ENCODE measurements around the gene PPP1R1C.
A peak's percentile ranks its signal among the peaks of the same experiment; 100 is the strongest.

The PPP1R1C gene

GRCh38 chr2:182064019-182064778, 78.5 kb downstream of the PPP1R1C start:
- no peak for DNase-seq

DNA sequence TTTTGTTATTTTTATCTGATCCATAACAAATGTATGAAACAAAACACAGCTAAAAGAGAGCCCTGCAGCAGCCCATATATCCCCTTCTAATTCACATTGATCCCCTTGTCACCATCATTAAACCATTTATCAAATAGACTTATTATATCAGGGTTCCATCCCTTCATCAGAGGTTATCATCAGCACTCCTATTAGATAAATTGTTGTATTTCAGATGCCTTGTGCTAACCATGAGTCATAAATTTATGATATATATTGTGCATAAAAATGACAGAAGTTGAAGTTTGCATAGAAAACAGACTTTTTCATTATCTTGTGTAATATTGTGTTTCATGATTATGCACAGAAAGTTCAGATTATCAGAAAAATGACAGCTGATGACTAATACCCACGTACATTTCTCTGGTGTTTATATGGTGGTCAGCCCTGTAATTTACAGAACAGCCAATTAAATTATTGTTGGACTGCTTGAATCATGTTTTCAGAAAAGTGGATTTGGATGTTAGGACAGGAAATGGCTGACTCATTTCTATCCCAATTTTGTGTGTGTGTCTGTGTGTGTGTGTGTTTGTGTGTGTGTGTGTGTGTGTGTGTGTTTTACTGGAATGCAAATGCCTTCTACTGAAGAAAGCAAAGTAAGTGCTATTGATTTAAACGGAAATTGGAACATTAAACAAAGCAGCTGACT, 80.9 kb downstream of the PPP1R1C start:
- no peak for DNase-seq

DNA sequence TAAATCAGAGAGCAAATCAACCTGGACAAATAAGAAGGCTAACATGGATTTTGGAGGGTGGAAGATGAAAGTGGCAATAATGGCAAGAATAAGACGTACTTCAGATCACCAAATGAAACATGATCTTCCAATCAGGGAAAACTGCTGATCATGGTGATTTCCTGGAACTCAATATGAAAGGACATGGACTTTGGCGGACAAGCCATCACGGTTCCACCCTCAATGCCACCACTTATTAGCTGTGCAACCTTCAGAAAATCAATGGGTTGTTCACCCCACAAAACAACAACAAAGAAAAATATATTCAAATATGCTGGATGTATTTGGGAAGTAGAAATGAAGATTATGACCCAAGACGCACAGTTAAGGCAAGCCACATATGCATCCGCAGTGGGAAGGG, 81.7 kb downstream of the PPP1R1C start:
- DNase-seq: no peak

DNA sequence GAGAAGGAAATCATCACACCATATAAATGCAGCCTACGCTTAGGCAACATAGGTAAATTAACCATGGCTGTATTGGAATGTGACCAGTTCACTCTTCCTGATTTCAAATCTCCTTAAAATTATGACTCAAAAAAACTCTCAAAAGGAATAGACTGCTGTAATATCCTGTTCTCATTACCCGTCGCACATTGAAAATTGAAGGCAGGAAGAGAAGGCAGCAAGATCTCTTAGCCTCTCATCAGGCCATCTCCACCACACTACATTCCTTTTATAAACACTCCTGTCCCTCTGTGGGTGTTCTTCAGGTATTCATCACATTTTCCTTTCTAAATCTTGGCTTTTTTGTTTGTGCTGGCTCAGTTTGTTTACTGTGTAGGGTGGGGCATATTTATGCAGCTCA, 83.2 kb downstream of the PPP1R1C start:
- DNase-seq: no peak

- DNase-seq: no peak
Observed at GRCh38 chr2:182069416-182069815, 83.8 kb downstream of the PPP1R1C start.

DNA sequence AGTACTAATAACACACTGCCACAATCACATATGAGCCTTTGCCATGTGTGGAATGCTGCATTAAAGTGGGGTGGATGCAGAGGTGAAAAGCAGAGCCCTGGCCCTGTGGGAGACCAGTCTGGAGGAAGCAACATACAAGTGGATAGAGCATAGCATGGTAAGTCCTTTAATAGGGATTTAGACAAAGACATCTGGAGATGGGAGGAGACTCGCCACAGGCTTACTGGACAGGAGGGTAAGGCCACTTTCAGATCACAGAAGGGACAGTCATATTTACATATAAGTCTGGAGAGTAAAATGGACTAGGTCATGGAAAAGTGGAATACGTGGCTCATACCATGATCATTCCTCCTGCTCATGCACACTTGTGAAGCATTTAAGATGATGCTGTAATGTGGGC, 84.3 kb downstream of the PPP1R1C start:
- no peak for DNase-seq

GRCh38 chr2:182070736-182071135, 85.1 kb downstream of the PPP1R1C start:
- DNase-seq: no peak

- DNase-seq: no peak
Observed at GRCh38 chr2:182072861-182073260, 87.2 kb downstream of the PPP1R1C start.

DNA sequence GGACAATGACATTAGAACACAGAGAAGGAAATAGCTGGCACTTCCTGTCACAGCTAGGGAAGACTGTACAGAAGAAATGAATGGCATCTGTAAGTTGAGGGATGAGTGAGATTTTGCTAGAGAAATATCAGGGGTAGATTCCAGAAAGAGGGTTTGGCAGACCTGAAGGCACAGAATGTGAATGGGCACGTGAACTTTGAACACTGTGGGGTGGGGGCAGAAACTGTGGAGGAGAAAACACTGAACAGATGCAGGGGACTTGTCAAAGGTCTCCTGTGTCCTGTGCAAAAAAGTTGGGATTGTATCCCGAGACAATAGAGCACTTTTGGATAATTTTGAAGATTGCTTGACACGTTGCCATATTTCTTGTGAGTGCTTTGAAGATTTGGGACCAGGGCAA, 88.0 kb downstream of the PPP1R1C start:
- no peak for DNase-seq

GRCh38 chr2:182077023-182077422, 91.4 kb downstream of the PPP1R1C start:
- no peak for DNase-seq

- DNase-seq: peak; percentile 61
Observed at GRCh38 chr2:182077448-182078142, 91.9 kb downstream of the PPP1R1C start.

GRCh38 chr2:182078988-182079602, 93.4 kb downstream of the PPP1R1C start:
- DNase-seq: no peak

DNA sequence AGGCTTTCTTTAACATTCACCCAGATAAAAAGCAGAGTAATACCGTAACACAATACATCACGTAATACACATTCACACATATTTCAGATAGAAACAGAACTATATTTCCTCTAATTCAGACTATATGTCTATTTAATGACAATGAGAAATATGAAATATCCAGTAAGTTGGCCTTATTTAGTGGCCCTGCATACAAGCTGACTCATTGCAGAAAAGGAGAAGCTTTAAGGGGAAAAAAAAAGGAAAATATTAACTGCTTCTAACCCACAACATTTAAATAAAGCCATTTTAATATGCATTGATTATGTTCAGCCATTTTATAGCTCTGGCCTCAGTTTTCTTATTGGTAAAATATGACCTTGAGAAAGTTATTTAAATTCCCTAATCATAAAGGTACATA, 94.8 kb downstream of the PPP1R1C start:
- DNase-seq: no peak

GRCh38 chr2:182081602-182082260, 96.1 kb downstream of the PPP1R1C start:
- no peak for DNase-seq

DNA sequence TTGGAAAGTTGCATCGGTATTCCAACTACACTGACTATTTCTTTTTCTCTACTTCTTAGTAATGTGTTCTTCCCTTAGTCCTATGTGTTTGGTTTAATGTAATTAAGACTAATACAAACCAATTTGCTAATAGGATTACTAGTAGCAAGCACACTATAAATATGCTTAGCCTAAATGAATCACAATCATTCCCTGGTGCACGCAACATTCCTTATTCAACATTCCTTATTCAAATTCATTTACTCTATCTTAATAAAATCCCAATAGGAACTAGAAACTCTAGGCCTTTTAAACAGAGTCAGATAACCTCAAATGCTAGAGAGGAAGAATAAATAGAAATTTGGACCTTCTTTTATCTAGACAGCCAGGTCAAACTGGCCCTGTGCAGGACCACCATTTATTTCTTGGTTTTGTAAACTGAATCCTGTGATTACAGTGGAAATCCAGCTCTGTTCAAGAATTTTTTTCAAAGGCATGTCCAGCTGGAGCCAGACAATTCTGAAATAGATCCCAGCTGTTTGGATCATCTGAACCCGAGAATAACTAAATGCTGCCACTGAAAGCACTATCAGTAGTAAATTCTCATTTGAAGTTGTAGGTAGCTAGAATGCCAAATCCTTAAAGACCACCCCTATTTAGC, 103.1 kb downstream of the PPP1R1C start:
- no peak for DNase-seq

- no peak for DNase-seq
Observed at GRCh38 chr2:182090486-182090885, 104.8 kb downstream of the PPP1R1C start.

- no peak for DNase-seq
Observed at GRCh38 chr2:182097571-182098164, 112.0 kb downstream of the PPP1R1C start.

DNA sequence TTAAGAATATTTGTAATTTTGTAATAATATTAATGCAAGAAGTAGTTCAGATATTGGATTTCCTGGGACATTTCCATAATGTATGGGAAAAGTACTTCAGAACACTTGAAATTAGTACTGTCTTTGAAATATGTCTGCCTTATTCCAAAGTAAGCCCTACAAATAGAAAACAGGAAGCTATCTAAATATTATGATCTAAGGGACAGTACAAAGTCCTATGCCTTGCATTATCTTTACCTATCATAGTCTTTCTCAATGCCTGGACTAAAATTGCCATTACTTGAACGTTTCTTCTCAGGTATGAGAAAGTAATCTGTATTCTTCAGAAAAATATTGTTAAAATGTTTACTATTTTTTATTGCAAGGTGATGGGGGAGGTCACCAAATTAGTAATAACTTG, 113.0 kb downstream of the PPP1R1C start:
- no peak for DNase-seq

- DNase-seq: no peak
Observed at GRCh38 chr2:182101263-182101662, 115.6 kb downstream of the PPP1R1C start.

- no peak for DNase-seq
Observed at GRCh38 chr2:182103526-182103925, 117.9 kb downstream of the PPP1R1C start.

- DNase-seq: no peak
Observed at GRCh38 chr2:182110347-182110746, 124.7 kb downstream of the PPP1R1C start.

- DNase-seq: no peak
Observed at GRCh38 chr2:182113334-182113733, 127.7 kb downstream of the PPP1R1C start.
